Osteoblast (primary cell): Measurements from ENCODE around the gene NDUFS5. TPM values are rescaled to one million over a fixed set of nuclear protein-coding genes. Genes with fewer than 3 reads are reported as not detected.
"Not testable (repeated sequence)": the region's sequence is repeated elsewhere in the genome, so short reads cannot be mapped to it uniquely, and the experiment has no call there.

Experiments
- DNase-seq: peaks from one replicate; pipeline ENCODE4 v3.0.0; 2011; ENCODE audit warnings: low spot score, mixed read lengths; ENCODE audit not compliant: insufficient read length; ENCODE audit errors: missing footprints
- H2AFZ ChIP-seq: 2 replicates; pipeline ENCODE4 v1.6.0; 2011; ENCODE audit warnings: mild to moderate bottlenecking, low read length
- H3K27ac ChIP-seq: 2 replicates; pipeline ENCODE4 v1.5.1; 2011; ENCODE audit warnings: mild to moderate bottlenecking, low read depth, low read length, moderate library complexity
- H3K27me3 ChIP-seq: 2 replicates; pipeline ENCODE4 v1.6.0; 2012; ENCODE audit warnings: mild to moderate bottlenecking, control low read depth, inconsistent platforms, low read length, moderate library complexity; ENCODE audit not compliant: insufficient read depth
- H3K36me3 ChIP-seq: 2 replicates; pipeline ENCODE4 v1.5.1; 2011; ENCODE audit warnings: mild to moderate bottlenecking, low read length, control low read depth, moderate library complexity; ENCODE audit not compliant: insufficient read depth
- H3K4me1 ChIP-seq: 2 replicates; pipeline ENCODE4 v1.5.1; 2011; ENCODE audit warnings: mild to moderate bottlenecking, low read length, control low read depth, moderate library complexity; ENCODE audit not compliant: insufficient read depth
- H3K4me2 ChIP-seq: 2 replicates; pipeline ENCODE4 v1.6.0; 2011; ENCODE audit warnings: mild to moderate bottlenecking, low read length; ENCODE audit not compliant: insufficient read depth
- H3K4me3 ChIP-seq: fragments of 200-600 bp; sonication (generic); 3 replicates; pipeline ENCODE4 v1.5.1; 2012; ENCODE audit warnings: mild to moderate bottlenecking, low read length, inconsistent platforms; ENCODE audit not compliant: insufficient read depth
- H3K79me2 ChIP-seq: 2 replicates; pipeline ENCODE4 v1.6.0; 2012; ENCODE audit warnings: mild to moderate bottlenecking, low read length, control low read depth, inconsistent platforms; ENCODE audit not compliant: insufficient read depth
- H3K9me3 ChIP-seq: 2 replicates; pipeline ENCODE4 v1.5.1; 2011; ENCODE audit warnings: low read depth, low read length, control low read depth
- H4K20me1 ChIP-seq: 2 replicates; pipeline ENCODE4 v1.6.0; 2012; ENCODE audit warnings: mild to moderate bottlenecking, low read length, control low read depth; ENCODE audit not compliant: insufficient read depth
- CTCF ChIP-seq: IDR thresholded peaks from 2 replicates; pipeline ENCODE4 v1.5.1; 2011; ENCODE audit warnings: mild to moderate bottlenecking, low read depth, low read length, moderate library complexity; ENCODE audit errors: extremely low read depth
- total RNA-seq: library from RNA; depleted of rRNA; stranded (reverse); fragments of >200 nt; gene quantifications from 2 replicates; pipeline ENCODE4 v1.2.3, GENCODE V29; 2012

Gene NDUFS5
- 240 and 243 TPM in 2 replicates for total RNA-seq

- peak; percentile 94 for DNase-seq
- peaks cover 39% of the 10 kb centered on the region for H3K79me2 ChIP-seq
- TF ChIP-seq CTCF = no peak
- no peaks in the 10 kb centered on the region for H3K9me3 ChIP-seq
- H3K27me3 ChIP-seq = no peaks in the 10 kb centered on the region
- peaks cover 26% of the 10 kb centered on the region for H3K36me3 ChIP-seq
- H3K4me3 ChIP-seq = peak within 1 kb of the TSS; percentile 80
- peak within 1 kb of the TSS; percentile 91 for H3K4me2 ChIP-seq
- H3K4me1 ChIP-seq = peaks cover 6% of the 10 kb centered on the region
- H4K20me1 ChIP-seq = peaks cover 7% of the 10 kb centered on the region
- H3K27ac ChIP-seq = peak within 1 kb of the TSS; percentile 99
- peak within 1 kb of the TSS; percentile 92 for H2AFZ ChIP-seq
Observed at GRCh38 chr1:39026051-39026865, at the start of gene NDUFS5. Gene NDUFS5 (plus strand): TSS chr1:39026350. CDS start chr1:39028725, 2,375 bp downstream.

GRCh38 chr1:38977399-38978244 is 48.5 kb upstream of the NDUFS5 start:
- H3K9me3 ChIP-seq, H3K27me3 ChIP-seq, H3K4me3 ChIP-seq, H3K4me2 ChIP-seq, H3K4me1 ChIP-seq, H4K20me1 ChIP-seq, H3K79me2 ChIP-seq, H3K36me3 ChIP-seq, H3K27ac ChIP-seq, H2AFZ ChIP-seq, DNase-seq: not testable (repeated sequence)

GRCh38 chr1:38978245-38978542 is 48.0 kb upstream of the NDUFS5 start:
- not testable (repeated sequence) for H3K27me3 ChIP-seq, H3K4me1 ChIP-seq

GRCh38 chr1:38979380-38979779 is 46.8 kb upstream of the NDUFS5 start:
- not testable (repeated sequence) for H3K27me3 ChIP-seq, H3K27ac ChIP-seq, H2AFZ ChIP-seq, DNase-seq, H3K79me2 ChIP-seq, H3K4me1 ChIP-seq, H3K36me3 ChIP-seq, H3K9me3 ChIP-seq, H3K4me2 ChIP-seq, H4K20me1 ChIP-seq, H3K4me3 ChIP-seq

More at GRCh38 chr1:38978245-38978542, 48.0 kb upstream of the NDUFS5 start:
- not testable (repeated sequence) for DNase-seq, H2AFZ ChIP-seq, H3K36me3 ChIP-seq, H3K4me3 ChIP-seq, H3K4me2 ChIP-seq, H4K20me1 ChIP-seq, H3K9me3 ChIP-seq, H3K27ac ChIP-seq, H3K79me2 ChIP-seq

GRCh38 chr1:38989979-38990378 is 36.2 kb upstream of the NDUFS5 start:
- Histone ChIP-seq H3K4me3 (peak overlapping the region; percentile 73), H3K27me3 (no peaks in the 10 kb centered on the region), H3K4me2 (peak overlapping the region; percentile 84), H3K9me3 (no peaks in the 10 kb centered on the region), H3K27ac (peak overlapping the region; percentile 79), H3K36me3 (peaks cover 15% of the 10 kb centered on the region), H2AFZ (peak overlapping the region; percentile 87), H3K4me1 (peaks cover 61% of the 10 kb centered on the region), H3K79me2 (peaks cover 42% of the 10 kb centered on the region), H4K20me1 (peaks cover 32% of the 10 kb centered on the region)
- TF ChIP-seq CTCF = no peak
- peak; percentile 41 for DNase-seq
